ENCODE measurements around the gene DNAAF1. TPM values are rescaled to one million over a fixed set of nuclear protein-coding genes. Genes with fewer than 3 reads are reported as not detected.

The DNAAF1 gene
- total RNA-seq, 6 experiments from 2014 or later = 0.37 to 5.6 (median 2.1) TPM; not detected in 2

- Histone ChIP-seq H3K27me3 (no peaks in the 10 kb centered on the region), H3K27ac (no peak overlapping the region), H3K9me3 (no peaks in the 10 kb centered on the region), H3K36me3 (peaks cover 0 to 35% (median 5%) of the 10 kb centered on the region in 4 donors), H3K4me1 (peaks cover 0 to 8% (median 2%) of the 10 kb centered on the region in 4 donors), H3K4me3 (no peak overlapping the region)
- WGBS (ENCODE audit: insufficient coverage, low coverage, low lambda C conversion rate, missing lambda C conversion rate) = 91% methylated on average over 7 of the region's 26 CpGs
- no peak for DNase-seq
- ATAC-seq = no peak
- TF ChIP-seq, protein P1, sequence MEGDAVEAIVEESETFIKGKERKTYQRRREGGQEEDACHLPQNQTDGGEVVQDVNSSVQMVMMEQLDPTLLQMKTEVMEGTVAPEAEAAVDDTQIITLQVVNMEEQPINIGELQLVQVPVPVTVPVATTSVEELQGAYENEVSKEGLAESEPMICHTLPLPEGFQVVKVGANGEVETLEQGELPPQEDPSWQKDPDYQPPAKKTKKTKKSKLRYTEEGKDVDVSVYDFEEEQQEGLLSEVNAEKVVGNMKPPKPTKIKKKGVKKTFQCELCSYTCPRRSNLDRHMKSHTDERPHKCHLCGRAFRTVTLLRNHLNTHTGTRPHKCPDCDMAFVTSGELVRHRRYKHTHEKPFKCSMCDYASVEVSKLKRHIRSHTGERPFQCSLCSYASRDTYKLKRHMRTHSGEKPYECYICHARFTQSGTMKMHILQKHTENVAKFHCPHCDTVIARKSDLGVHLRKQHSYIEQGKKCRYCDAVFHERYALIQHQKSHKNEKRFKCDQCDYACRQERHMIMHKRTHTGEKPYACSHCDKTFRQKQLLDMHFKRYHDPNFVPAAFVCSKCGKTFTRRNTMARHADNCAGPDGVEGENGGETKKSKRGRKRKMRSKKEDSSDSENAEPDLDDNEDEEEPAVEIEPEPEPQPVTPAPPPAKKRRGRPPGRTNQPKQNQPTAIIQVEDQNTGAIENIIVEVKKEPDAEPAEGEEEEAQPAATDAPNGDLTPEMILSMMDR (IDR thresholded peaks at IDR 0.05) = no peak
- TF ChIP-seq POLR2A (IDR thresholded peaks at IDR 0.05) = no peak
- intact Hi-C loops (cut with DNase I) = loop anchor here (10.0 kb wide), 1 partner anchor 98 kb away; no protein-coding TSS in a partner anchor
These were observed 37.8 kb downstream of the DNAAF1 start for GRCh38 chr16:84182680-84183571.

- Histone ChIP-seq H3K4me1 (peaks cover 0 to 8% (median 2%) of the 10 kb centered on the region in 4 donors), H3K27me3 (no peaks in the 10 kb centered on the region), H3K36me3 (peaks cover 0 to 35% (median 5%) of the 10 kb centered on the region in 4 donors), H3K4me3 (no peak overlapping the region), H3K27ac (no peak overlapping the region), H3K9me3 (no peaks in the 10 kb centered on the region)
- intact Hi-C loops (cut with DNase I) = loop anchor here (10.0 kb wide), 1 partner anchor 99 kb away; no protein-coding TSS in a partner anchor
- ATAC-seq (no peak), DNase-seq (peak in 1 of 3 donors; percentile 21)
- 100% methylated on average over 4 of the region's 5 CpGs for WGBS (ENCODE audit: insufficient coverage, low coverage, low lambda C conversion rate, missing lambda C conversion rate)
- TF ChIP-seq, protein P1 (IDR thresholded peaks at IDR 0.05) = no peak
- TF ChIP-seq POLR2A (IDR thresholded peaks at IDR 0.05) = no peak
These were observed 38.4 kb downstream of the DNAAF1 start for GRCh38 chr16:84183572-84183875.

DNA sequence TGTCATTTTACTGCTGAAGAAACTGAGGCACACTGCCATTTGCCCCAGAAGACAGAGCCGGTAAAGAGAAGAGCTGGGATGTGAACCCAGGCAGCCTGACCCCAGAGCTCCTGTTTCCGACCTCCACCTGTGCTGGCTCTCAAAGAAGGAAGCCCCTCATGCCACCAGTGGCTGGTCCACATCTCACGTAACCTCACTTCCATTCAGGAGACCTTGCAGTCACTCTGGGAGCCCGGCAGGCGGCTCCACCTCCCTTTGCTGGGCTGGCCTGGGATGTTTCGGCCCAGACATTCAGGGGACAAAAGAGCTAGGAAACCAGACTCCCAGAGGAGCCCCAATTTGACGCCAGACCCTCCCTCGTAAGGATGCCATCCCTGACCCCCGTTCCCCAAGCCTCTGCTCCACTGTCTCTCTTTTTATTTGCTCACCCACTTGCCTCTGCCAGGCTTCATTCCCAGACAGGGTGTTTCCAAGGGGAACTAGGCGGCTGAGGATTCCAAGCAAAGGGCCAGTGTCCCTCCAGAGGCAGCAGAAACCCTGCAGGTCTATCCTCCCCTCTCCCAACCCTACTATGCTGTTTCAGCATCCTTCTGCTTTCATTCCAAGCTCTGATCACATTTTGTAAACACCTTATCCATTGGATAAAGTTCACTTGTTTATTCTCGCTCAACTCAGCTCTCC is 38.9 kb downstream of the DNAAF1 start:
- Histone ChIP-seq H3K4me3 (no peak overlapping the region), H3K27me3 (no peaks in the 10 kb centered on the region), H3K9me3 (no peaks in the 10 kb centered on the region), H3K27ac (no peak overlapping the region), H3K4me1 (peaks cover 0 to 8% (median 2%) of the 10 kb centered on the region in 4 donors), H3K36me3 (peaks cover 0 to 30% (median 5%) of the 10 kb centered on the region in 4 donors)
- ATAC-seq = no peak
- TF ChIP-seq, protein P1 (IDR thresholded peaks at IDR 0.05) = peak in 2 of 4 donors; percentile 7
- TF ChIP-seq POLR2A (IDR thresholded peaks at IDR 0.05) = no peak
- intact Hi-C loops (cut with DNase I) = loop anchor here (10.0 kb wide), 1 partner anchor 99 kb away; no protein-coding TSS in a partner anchor
- DNase-seq = peak in 1 of 3 donors; percentile 32
- 58% methylated on average over 3 of the region's 11 CpGs for WGBS (ENCODE audit: insufficient coverage, low coverage, low lambda C conversion rate, missing lambda C conversion rate)

DNA sequence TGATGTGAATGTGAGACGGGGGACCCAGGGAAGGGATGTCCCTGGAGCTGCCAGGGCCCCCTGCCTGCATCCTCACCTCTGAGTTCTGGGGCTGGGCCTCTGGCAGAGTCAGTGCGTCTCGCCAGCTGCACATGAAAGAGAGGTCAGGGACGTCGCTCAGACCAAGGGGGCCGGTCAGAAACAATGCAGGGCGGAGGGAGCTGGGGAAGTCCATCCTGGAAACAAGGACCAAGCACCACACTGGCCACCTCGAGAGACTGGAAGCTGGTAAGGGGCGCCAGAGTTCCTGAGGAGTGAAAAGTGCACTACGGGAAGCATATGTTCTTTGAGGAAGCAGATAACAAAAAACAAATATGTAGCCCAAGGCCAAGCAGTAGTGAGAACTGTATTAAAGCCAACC is 39.7 kb downstream of the DNAAF1 start:
- Histone ChIP-seq H3K4me3 (no peak overlapping the region), H3K27me3 (no peaks in the 10 kb centered on the region), H3K36me3 (peaks cover 0 to 23% (median 4%) of the 10 kb centered on the region in 4 donors), H3K4me1 (peaks cover 0 to 8% (median 2%) of the 10 kb centered on the region in 4 donors), H3K9me3 (no peaks in the 10 kb centered on the region), H3K27ac (no peak overlapping the region)
- TF ChIP-seq POLR2A (IDR thresholded peaks at IDR 0.05) = no peak
- TF ChIP-seq, protein P1 (IDR thresholded peaks at IDR 0.05) = no peak
- WGBS (ENCODE audit: insufficient coverage, low coverage, low lambda C conversion rate, missing lambda C conversion rate) = 65% methylated on average over 5 of the region's 10 CpGs
- DNase-seq (peak in 2 of 3 donors; percentile 42 to 57), ATAC-seq (peak; percentile 23 to 65 (median 31))
- intact Hi-C loops (cut with DNase I) = loop anchor here (10.0 kb wide), 1 partner anchor 100 kb away; no protein-coding TSS in a partner anchor
